ENCODE data around the gene CLTB.

GRCh38 chr5:176355400-176356178 is 60.8 kb downstream of the CLTB start:
- peak; percentile 17 to 30; a peak in 2 of 4 replicates for TF ChIP-seq CTCF (conservative IDR thresholded peaks at IDR 0.05; ENCODE audit: low read depth in 2 of 2)
- TF ChIP-seq EZH2 (IDR thresholded peaks at IDR 0.05; ENCODE audit: low read depth, unreplicated experiment), result no peak
